HG02642 (cell line): Measurements from ENCODE around the gene FOXR1.
A peak's percentile ranks its signal among the peaks of the same experiment; 100 is the strongest.
"Not testable (repeated sequence)": the region's sequence is repeated elsewhere in the genome, so short reads cannot be mapped to it uniquely, and the experiment has no call there.

ENCODE experiments used
- ATAC-seq: cut with Tn5 transposase; IDR thresholded peaks from one replicate; pipeline ENCODE4 v1.9.1; 2021; ENCODE audit warnings: mild to moderate bottlenecking; ENCODE audit not compliant: unreplicated experiment, poor library complexity

FOXR1 gene

DNA sequence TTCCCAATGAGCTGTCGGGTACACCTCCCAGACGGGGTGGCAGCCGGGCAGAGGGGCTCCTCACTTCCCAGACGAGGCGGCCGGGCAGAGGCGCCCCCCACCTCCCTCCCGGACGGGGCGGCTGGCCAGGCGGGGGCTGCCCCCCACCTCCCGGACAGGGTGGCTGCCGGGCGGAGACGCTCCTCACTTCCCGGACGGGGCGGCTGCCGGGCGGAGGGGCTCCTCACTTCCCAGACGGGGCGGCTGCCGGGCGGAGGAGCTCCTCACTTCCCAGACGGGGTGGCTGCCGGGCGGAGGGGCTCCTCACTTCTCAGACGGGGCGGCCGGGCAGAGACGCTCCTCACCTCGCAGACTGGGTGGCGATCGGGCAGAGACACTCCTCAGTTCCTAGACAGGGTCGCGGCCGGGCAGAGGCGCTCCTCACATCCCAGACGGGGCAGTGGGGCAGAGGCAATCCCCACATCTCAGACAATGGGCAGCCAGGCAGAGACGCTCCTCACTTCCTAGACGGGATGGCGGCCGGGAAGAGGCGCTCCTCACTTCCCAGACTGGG is 20.0 kb downstream of the FOXR1 start:
- ATAC-seq: not testable (repeated sequence)

DNA sequence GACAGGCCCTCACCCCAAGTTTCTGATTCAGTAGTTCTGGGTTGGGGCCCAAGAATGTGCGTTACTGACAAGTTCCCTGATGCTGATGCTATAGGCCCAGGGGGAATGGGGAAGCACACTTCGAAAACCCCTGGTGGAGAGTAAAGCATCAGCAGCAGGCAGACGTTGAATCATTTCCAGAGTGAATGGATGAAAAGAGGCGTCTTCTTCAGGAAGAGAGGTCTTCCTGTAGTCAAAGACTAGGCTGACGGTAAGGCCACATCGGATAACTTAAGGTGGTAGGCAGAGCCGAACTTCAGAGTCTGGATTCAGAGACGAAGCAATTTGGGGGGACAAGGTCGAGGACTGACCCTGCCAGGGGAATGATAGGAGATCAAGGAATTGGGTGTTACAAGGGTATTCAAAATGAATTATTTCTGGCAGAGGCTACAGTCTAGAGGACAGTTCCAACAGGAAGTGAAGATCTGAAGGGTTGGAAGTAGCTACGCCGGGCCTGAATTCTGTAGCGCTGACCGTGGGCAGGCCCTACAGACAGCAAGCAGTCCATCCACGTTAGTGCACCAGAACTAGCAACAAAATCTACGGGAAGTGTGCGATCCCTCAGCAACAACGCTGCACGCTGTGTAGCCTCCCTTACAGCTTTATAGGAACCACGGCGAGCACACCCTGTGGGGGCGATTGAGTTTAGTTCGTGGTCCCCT is 25.5 kb downstream of the FOXR1 start:
- ATAC-seq: peak; percentile 7

DNA sequence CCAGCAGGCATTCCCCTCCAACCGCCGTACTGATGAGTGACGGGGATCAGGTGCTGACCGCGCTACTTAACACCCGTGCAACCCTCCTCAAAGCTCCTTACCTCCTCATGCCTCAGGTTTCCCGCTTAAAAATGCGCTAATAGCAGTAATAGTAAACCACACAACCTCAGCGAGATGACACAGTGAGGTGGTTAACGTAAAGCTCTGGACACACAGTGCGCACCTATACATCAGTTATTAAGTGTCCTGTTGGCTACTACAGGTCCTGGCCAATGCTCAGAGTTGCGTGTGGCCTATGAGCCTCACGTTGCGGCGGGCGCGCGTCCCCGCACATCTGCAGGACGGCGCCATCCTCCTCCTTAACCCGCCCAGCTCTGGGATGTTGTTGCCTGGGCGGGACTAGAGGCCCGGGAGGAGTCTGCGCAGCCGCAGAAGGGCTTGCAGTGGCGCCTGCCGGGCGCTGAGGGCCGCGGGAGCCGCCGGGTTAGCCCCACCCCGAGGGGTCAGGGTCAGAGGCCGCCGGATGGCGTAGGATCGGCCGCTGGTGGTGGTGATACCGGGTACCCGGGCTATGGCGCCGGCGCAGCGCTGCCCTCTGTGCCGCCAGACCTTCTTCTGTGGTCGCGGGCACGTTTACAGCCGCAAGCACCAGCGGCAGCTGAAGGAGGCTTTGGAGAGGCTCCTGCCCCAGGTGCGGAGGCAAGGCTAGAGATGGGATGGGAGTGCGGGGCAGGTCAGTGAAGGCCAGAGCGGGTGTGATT is 26.2 kb downstream of the FOXR1 start, which contains the start of gene CENATAC:
Gene CENATAC (plus strand): TSS at position 512 of the 761 bp plus-strand sequence. CDS start 60 bp downstream, at position 572.
- peak; percentile 94 for ATAC-seq

DNA sequence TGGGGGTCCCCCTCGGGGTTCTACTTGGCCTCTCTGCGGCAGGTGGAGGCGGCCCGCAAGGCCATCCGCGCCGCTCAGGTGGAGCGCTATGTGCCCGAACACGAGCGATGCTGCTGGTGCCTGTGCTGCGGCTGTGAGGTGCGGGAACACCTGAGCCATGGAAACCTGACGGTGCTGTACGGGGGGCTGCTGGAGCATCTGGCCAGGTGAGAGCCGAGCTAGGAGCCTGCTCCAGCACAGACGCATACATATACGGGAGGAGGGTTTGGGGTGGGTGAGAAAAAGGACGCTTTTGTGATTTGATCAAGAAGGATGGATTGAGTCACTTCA is 26.8 kb downstream of the FOXR1 start:
- ATAC-seq: no peak

DNA sequence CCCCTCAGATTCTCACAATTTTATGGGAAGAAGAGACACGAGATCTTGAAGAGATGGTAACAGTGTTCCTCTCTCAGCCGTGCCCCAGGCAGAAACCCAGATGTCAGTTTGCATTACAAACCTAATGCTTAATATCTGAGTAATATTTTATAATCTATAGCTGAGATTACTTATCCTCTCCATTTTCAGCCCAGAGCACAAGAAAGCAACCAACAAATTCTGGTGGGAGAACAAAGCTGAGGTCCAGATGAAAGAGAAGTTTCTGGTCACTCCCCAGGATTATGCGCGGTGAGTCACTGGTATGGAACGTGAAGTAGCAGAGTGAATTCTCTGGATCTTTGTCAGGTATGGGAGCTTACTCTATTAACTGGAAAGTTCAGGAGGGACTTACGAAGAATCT is 27.3 kb downstream of the FOXR1 start:
- no peak for ATAC-seq

DNA sequence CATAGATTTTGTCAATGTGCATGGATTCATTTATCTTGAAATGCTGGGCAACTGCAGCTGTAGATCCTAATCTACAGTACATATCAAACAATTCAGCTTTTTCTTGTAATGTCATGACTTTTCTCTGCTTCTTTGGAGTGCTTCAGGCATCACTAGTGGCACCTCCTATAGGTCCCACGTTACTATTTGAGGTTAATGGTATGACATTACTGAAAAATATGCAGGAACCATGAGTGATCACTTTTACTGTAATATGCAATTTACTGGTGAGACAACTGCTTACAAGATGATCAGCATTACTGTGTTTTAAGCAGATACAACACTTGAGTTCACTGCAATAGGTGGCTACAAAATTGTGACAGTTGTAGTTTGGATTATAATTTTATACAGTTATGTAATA is 29.3 kb downstream of the FOXR1 start:
- no peak for ATAC-seq

DNA sequence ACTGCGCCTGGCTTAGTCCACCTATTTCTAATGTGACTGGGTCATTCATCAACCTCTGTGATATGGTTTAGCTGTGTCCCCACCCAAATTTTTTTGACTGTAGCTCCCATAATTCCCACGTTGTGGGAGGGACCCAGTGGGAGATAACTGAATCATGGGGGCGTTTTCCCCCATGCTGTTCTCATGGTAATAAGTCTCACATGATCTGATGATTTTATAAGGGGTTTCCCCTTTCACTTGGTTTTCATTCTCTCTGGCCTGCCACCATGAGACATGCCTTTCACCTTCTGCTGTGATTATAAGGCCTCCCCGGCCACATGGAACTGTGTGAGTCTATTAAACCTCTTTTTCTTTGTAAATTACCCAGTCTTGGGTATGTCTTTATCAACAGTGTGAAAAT is 35.1 kb downstream of the FOXR1 start:
- ATAC-seq: no peak

DNA sequence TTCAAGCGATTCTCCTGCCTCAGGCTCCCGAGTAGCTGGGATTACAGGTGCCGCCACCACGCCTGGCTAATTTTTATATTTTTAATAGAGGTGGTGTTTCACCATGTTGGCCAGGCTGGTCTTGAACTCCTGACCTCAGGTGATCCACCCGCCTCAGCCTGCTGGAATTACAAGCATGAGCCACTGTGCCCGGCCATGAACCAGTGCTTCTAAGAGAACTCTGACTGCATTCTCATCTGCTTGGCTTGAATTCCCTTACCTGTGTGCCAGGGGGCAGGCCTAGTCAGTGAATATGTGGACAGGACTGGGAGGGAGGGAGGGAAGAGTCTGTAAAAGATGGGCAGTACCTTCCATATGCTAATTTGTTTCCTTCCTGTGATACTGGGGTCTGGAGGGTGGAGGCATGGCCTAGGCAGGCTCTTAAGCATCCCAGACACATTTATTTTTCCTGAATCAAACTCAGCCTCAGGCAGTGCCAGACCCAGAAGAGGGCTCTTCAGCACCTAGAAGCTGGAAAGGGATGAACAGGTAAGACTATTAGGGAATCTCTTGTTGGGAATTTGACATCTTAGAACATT is 40.0 kb downstream of the FOXR1 start:
- no peak for ATAC-seq

DNA sequence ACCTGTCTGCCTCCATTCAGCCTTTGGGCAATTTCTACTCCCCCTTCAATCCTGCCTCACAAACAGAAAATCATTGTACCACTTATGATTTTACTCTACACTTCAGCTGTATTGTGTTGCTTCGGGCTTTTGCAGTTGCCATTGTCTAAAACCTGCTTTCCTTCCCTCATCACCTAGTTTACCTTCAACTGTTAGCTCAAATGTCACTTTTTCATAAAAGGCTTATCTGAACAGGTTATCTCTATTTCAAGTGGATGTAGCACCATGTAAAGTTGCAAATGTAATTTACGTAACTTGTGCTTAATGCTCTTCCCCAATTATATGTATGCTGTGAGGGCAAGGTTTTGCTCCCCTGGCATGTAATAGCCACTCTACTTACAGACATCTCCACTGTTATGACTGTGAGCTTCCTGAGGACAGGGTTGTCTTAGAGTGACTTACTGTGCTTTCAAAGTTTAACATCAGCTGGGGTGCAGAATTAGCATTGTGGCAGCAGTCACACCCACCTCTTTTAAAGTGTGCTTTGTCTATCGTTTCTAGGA is 41.1 kb downstream of the FOXR1 start:
- no peak for ATAC-seq

DNA sequence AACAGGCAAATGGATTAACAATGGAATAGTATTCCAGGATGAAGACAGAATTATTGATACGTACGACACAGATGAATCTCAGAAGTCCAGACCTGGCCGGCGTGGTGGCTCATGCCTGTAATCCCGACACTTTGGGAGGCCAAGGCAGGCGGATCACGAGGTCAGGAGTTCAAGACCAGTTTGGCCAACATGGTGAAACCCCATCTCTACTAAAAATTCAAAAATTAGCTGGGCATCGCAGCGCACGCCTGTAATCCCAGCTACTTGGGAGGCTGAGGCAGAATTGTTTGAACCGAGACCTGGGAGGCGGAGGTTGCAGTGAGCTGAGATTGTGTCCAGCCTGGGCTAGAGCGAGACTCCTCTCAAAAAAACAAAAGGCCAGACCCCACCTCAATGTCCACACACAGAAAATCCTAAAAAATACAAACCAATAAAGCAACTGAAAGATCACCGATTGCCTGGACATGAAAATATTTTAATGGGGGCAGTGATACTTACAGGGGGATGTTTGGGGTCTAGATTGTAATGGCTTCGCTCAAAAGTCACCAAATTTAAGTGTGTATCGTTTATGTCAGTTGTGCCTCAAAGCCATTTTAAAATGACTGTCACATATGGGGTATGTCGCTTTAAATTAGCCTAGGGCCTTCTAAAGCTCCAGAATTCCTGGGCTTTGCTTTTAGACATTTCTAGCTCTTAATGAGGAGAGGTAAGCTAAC is 42.8 kb downstream of the FOXR1 start:
- ATAC-seq: no peak

DNA sequence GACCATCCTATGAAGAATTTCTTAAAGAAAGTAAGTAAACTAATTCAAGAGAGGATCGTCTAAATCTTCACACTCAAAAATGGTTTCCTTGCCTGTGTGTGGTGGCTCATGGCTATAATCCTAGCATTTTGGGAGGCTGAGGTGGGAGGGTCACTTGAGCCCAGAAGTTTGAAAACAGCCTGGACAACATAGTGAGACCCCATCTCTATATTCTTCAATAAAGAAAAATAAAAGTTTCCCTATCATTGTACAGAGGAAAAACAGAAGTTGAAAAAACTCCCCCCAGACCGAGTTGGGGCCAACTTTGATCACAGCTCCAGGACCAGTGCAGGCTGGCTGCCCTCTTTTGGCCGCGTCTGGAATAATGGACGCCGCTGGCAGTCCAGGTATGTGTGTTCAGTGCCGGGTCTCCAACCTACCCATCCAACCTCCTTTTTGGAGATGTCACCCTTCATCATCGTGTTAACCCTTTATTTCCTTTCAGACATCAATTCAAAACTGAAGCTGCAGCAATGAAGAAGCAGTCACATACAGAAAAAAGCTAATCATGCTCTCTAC is 43.6 kb downstream of the FOXR1 start:
- ATAC-seq: no peak

DNA sequence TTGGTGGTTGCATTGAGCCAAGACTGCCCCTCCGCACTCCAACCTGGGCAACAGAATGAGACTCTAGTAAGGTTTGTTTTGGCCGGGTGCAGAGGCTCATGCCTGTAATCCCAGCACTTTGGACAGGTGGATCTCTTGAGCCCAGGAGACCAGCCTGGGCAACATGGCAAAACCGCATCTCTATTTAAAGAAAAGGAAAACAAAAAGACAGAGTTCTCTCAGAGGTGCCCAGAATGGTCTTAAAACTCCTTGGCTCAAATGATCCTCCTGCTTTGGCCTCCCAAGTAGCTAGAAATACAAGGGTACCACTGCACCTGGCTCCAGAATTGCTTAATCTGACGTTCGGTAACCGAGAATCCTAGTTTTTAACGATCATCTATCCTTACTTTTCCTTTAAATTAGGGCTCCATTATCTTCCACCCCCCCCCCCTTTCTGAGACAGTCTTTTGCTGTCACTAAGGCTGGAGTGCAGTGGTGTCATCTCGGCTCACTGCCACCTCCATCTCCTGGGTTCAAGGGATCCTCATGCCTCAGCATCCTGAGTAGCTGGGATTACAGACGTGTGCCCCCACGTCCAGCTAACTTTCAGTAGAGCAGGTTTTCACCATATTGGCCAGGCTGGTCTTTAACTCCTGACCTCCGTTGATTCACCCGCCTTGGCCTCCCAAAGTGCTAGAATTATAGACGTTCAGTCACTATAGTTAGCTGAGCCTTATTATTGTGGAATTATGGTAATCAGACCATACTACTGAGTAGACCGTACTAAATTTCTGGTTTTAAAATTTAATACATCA is 44.9 kb downstream of the FOXR1 start:
- no peak for ATAC-seq

DNA sequence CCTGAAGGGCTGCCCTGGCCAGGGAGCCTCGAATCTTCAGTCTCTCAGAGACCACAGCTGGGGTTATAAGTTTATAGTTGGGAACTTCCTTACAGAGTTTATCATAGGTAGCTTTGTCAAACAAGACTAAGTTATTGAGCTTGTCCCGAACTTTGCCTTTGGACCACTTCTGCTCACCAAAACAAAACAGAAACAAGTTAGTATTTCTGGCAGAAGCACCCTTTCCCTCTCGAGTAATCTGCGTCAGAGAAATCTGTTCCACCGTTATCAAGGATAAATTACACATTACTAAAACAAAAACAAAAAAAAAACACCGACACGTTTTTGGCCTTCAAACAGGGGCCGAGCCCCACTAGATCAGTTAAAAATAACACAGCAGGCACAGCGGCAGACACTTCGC is 45.8 kb downstream of the FOXR1 start:
- ATAC-seq: not testable (repeated sequence)

DNA sequence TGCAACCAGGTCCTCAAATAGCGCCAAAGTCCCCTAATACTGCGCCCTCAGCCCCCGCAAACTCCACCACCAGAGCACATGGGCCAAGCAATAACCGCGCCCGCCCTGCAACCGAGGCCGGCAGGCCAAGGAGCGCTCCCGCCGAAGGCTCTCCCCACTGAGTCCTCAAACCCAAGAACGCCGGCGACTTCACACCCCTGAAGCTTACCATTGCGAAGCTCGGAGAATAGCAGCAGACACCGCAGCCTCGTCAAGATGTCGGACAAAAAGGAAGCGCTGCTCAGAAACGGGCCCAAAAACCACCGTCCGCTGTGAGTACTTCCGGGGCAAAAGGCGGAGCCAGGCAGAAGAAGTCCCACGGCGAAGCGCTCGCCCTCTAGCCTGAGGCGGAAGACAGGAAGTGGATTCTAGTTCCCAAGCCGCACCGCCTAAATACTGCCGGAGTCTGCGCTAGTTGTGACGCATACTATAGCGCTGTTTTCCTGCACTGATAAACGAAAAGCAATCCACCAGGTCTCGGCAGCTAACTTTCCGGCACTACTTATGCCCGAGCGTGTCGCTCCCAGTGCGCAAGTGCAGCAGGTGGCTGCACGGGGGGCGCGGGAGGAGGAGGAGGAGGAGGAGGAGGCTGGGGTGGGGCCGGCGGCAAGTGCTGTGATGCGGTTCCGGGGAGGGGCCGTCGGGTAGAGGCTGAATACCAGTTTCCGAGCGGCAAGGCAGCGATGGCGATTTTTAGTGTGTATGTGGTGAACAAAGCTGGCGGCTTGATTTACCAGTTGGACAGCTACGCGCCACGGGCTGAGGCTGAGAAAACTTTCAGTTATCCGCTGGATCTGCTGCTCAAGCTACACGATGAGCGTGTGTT is 46.7 kb downstream of the FOXR1 start, which contains the start of the genes RPS25 and TRAPPC4:
Gene RPS25 (minus strand): TSS at position 270 of the 865 bp plus-strand sequence. CDS start 59 bp downstream, at position 211.
Gene TRAPPC4 (plus strand): TSS at position 693 of the 865 bp plus-strand sequence. CDS start 30 bp downstream, at position 723.
- peak; percentile 90 for ATAC-seq

DNA sequence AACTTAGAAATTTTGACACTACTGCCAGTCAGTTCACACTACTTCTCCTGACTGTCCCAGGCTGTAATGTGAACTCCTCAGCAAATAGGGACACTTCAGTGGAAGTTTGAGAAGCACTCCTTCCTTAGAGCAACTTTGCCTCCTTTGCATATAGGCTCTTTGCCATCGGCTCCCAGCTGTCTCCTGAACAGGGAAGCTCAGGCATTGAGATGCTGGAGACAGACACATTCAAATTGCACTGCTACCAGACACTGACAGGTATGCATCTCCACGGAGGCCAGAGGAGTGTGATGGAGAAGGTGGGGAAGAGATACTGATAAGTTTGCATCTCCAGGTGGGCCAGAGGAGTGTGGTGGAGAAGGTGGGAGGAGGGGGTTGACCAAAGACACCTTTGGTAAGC is 48.4 kb downstream of the FOXR1 start:
- no peak for ATAC-seq

DNA sequence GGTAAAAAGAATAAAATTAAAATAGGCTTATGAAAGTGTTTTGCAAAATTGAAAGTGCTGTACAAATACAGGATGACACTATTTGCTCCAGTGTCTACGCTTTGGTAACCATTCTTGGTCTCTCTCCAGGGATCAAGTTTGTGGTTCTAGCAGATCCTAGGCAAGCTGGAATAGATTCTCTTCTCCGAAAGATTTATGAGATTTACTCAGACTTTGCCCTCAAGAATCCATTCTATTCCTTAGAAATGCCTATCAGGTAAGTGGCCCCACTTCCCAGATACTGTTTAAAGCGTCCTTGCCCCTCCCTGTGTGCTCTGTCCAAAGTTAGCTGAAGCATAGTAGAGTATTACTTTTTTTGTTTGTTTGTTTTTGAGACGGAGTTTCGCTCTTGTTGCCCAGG is 50.1 kb downstream of the FOXR1 start:
- ATAC-seq: no peak

DNA sequence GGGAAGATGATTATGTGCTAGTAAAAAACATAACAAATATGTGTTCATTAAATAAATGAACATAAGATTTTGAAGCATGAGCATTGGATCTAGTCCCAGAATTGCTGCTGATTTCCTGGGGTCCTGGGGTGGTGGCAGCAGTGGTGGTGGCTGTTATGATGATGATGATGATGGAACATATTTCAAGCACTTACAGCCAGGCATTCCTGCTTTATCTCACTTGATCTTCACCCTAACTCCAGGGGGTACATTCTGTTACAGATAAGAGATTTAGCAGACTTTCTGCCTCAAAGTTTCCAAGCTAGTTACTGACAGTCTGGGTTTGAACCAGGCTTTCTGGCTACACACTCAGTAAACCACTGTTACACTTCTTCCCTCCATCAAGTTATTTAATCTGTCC is 52.2 kb downstream of the FOXR1 start:
- ATAC-seq: no peak

DNA sequence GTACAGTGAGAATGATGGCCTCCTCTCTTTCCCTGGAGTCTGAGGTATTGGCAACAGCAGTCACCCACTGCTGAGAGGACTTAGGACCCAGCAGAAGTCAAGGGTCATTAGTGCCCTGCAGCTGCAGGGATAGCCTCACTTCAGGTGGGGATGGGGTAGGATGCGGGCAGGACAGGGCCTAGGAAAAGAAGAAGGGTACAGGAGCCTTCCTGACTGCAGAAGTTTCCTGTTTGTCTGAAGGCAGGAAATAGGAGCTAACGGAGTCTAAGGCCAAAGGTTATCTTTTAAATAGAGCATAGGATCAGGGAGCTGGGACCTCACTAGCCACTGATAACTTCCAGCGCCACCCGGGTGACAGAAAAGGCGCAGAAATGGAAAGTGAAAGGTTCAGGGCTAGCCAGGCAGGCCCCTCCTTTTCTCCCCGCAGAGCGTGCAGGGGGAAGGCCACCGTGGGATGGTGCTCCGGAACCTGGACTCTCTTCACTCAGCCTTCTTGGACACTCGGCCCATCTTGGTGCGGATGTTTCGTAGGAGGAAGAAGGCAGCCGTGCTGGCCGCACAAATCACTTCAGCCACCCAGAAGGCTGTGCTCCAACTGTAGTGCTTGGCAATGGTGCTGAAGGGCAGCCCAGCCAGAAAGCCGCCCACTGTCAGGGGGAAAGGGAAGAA is 53.0 kb downstream of the FOXR1 start:
- no peak for ATAC-seq
